RWPE2 (cell line): Measurements from ENCODE around the gene CNST.

ENCODE experiments used
- ATAC-seq: fragments of 200-7000 bp; cut with Tn5 transposase; 3 replicates; pipeline ENCODE4 v1.9.1; 2021; ENCODE audit warnings: low read depth
- DNase-seq: peaks from one replicate; pipeline ENCODE4 v3.0.0-alpha.2; 2020; ENCODE audit warnings: low spot score
- H3K27ac ChIP-seq: fragments of 450-650 bp; 2 replicates; pipeline ENCODE4 v1.5.1; 2017; ENCODE audit warnings: mild to moderate bottlenecking; ENCODE audit not compliant: poor library complexity, severe bottlenecking
- H3K27me3 ChIP-seq: fragments of 250-450 bp; sonication (Bioruptor Pico); 2 replicates; pipeline ENCODE4 v1.5.1; 2021; ENCODE audit warnings: mild to moderate bottlenecking, moderate library complexity; ENCODE audit not compliant: insufficient read depth, poor library complexity, severe bottlenecking
- H3K36me3 ChIP-seq: fragments of 250-450 bp; sonication (Bioruptor Pico); 2 replicates; pipeline ENCODE4 v1.5.1; 2020; ENCODE audit warnings: low read depth, mild to moderate bottlenecking, moderate library complexity
- H3K4me1 ChIP-seq: fragments of 250-450 bp; sonication (Bioruptor Pico); 2 replicates; pipeline ENCODE4 v1.5.1; 2021; ENCODE audit warnings: mild to moderate bottlenecking, moderate library complexity; ENCODE audit not compliant: insufficient read depth, poor library complexity, severe bottlenecking
- H3K4me3 ChIP-seq: fragments of 250-450 bp; sonication (Bioruptor Pico); 2 replicates; pipeline ENCODE4 v1.5.1; 2021; ENCODE audit warnings: mild to moderate bottlenecking, moderate library complexity; ENCODE audit not compliant: severe bottlenecking
- H3K9me3 ChIP-seq: fragments of 250-450 bp; sonication (Bioruptor Pico); 2 replicates; pipeline ENCODE4 v1.5.1; 2021; ENCODE audit warnings: mild to moderate bottlenecking, moderate library complexity; ENCODE audit not compliant: severe bottlenecking
- CTCF ChIP-seq: fragments of 450-650 bp; IDR thresholded peaks from one replicate; pipeline ENCODE4 v1.5.1; 2017; ENCODE audit warnings: mild to moderate bottlenecking, moderate library complexity; ENCODE audit not compliant: poor library complexity, severe bottlenecking

The CNST gene

GRCh38 chr1:246591047-246591446, 24.8 kb downstream of the CNST start:
- Histone ChIP-seq H3K4me1 (peaks cover 23% of the 10 kb centered on the region), H3K27ac (no peak overlapping the region), H3K27me3 (no peaks in the 10 kb centered on the region), H3K36me3 (no peaks in the 10 kb centered on the region), H3K9me3 (no peaks in the 10 kb centered on the region), H3K4me3 (no peak overlapping the region)
- ATAC-seq, result no peak
- no peak for DNase-seq
- TF ChIP-seq CTCF, result no peak

DNA sequence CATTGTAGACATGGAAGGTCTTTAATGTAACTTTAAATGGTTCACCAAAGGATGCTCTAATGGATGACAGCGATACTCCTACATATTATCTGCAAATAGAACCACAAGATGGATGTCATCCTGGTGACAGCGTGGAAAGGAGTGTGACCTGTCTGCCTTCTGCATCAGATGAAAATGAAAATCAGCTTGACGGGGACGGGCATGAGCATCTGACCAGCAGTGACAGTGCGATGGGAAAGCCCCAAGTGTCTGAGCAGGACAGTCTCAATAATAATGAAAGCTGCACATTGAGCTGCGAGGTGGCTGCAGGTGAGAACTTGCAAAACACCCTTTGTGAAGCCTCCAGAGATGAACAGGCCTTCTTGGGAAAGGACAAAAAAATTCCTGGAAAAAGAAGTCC, 25.2 kb downstream of the CNST start:
- H3K27ac ChIP-seq, result no peak overlapping the region
- H3K4me1 ChIP-seq, result peaks cover 23% of the 10 kb centered on the region
- H3K9me3 ChIP-seq, result no peaks in the 10 kb centered on the region
- TF ChIP-seq CTCF, result no peak
- H3K36me3 ChIP-seq, result peaks cover under 1% of the 10 kb centered on the region; the same call in 1 of the 2 replicates
- DNase-seq, result no peak
- no peak overlapping the region for H3K4me3 ChIP-seq
- no peak for ATAC-seq
- H3K27me3 ChIP-seq, result no peaks in the 10 kb centered on the region

GRCh38 chr1:246591958-246592357, 25.7 kb downstream of the CNST start:
- ATAC-seq (no peak), DNase-seq (no peak)
- TF ChIP-seq CTCF, result no peak
- Histone ChIP-seq H3K9me3 (no peaks in the 10 kb centered on the region), H3K27ac (no peak overlapping the region), H3K4me3 (no peak overlapping the region), H3K36me3 (peaks cover 5% of the 10 kb centered on the region; the same call in 1 of the 2 replicates), H3K4me1 (peaks cover 22% of the 10 kb centered on the region), H3K27me3 (no peaks in the 10 kb centered on the region)

GRCh38 chr1:246592695-246593094, 26.4 kb downstream of the CNST start:
- peaks cover 22% of the 10 kb centered on the region for H3K4me1 ChIP-seq
- TF ChIP-seq CTCF, result no peak
- peaks cover 6% of the 10 kb centered on the region; the same call in 1 of the 2 replicates for H3K36me3 ChIP-seq
- H3K27me3 ChIP-seq, result no peaks in the 10 kb centered on the region
- H3K4me3 ChIP-seq, result no peak overlapping the region
- H3K9me3 ChIP-seq, result no peaks in the 10 kb centered on the region
- DNase-seq, result no peak
- H3K27ac ChIP-seq, result no peak overlapping the region
- no peak for ATAC-seq

DNA sequence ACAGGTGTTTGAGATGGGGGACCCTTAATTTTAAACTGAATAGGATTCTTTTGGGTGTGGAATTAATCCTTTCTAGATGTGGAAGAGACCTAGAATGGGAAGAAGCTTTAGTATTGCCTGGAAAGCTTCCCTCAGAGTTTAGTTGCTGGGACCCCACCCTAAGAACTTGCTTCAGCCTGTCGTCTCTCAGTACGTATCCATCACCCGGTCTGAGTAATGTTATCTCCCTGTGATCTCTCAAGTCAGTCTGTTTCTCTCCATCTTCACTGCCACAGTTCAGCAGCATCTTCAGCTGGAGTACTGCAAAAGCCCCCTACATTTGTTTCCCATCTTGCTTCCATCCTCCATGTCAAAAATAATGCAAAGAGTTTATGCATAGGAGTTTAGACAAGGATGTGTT, 28.9 kb downstream of the CNST start:
- TF ChIP-seq CTCF, result no peak
- Histone ChIP-seq H3K9me3 (no peaks in the 10 kb centered on the region), H3K27me3 (no peaks in the 10 kb centered on the region), H3K27ac (no peak overlapping the region), H3K36me3 (peaks cover 6% of the 10 kb centered on the region; the same call in 1 of the 2 replicates), H3K4me3 (no peak overlapping the region), H3K4me1 (peaks cover 12% of the 10 kb centered on the region)
- DNase-seq (no peak), ATAC-seq (no peak)
